SK-MEL-5 (cell line): ENCODE results near the gene GRIK1. TPM values are rescaled to one million over a fixed set of nuclear protein-coding genes. Genes with fewer than 3 reads are reported as not detected.

ENCODE experiments used
- DNase-seq: peaks from one replicate; pipeline ENCODE4 v3.0.0-alpha.2; 2016; ENCODE audit warnings: low read depth, low spot score
- in situ Hi-C: cut with HindIII; loops from 2 replicates; pipeline ENCODE4 v1.10.0; 2016; ENCODE audit warnings: low sequenced_read_pairs, high pct_unique_total_duplicates, low pct_unique_long_range_greater_than_20kb
- total RNA-seq: library from RNA; depleted of rRNA; stranded (reverse); fragments of >200 nt; shearing (Covaris generic); gene quantifications from 2 replicates; pipeline ENCODE4 v1.2.3, GENCODE V29; 2014; rRNA removed

GRIK1 gene
- total RNA-seq, 1 experiment from 2014 or later, result 0.11 TPM

DNA sequence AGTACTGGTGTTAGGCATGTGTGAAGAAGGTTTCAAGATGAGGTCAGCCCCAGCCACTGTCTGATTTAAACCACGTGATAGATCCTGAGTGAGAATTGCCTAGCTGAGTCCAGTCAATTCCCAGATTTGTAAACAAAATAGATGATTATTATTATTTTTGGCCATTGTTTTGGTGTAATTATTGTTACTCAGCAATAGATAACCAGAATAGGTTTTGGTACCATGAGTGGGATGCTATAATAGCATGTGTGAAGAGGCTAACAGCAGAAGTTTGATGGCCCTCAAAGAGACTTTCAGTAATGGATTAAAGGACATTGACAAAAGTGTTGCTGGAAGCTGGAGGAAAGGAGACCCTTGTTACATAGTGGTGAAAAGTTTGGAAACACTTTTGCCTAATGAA is 426.3 kb downstream of the GRIK1 start:
- in situ Hi-C loops, result no loop called here

DNA sequence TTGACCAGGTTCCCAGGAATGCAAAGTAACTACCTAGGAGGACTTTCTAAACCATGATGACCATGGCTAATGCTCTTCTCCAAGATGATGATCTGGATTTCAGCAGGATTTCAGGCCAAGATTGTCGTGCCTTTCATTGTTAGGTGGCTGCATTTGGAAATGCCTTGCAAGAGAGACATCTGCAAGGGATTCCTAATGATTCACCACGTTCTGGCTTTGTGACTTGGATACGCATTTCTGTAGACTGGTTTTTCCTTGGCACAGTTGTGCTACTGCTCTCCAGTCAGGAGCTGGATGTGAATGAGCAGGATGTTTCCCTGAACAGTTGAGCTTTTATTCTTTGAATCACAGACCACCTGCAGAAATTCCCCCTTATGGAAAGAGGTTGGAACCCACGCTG is 428.7 kb downstream of the GRIK1 start:
- in situ Hi-C loops, result no loop called here
- DNase-seq, result no peak

More for the DNA sequence above, 426.3 kb downstream of the GRIK1 start:
- DNase-seq, result no peak

DNA sequence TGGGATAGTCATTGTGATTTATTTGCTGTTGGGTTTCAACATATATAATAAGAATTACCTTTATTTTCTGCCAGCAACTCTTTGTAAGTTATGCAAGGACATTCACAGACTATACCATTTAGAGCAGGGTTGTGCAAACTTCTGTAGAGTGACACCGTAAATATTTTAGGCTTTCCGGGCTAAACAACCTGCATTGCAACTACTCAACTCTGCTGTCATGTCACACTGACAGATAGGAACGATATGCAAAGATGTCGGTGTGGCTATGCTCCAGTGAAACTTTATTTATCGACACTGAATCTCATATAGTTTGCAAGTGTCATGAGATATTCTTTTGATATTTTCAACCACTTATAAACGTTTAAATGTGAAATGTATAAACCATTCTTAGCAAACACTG is 430.7 kb downstream of the GRIK1 start:
- in situ Hi-C loops, result no loop called here
- no peak for DNase-seq

DNA sequence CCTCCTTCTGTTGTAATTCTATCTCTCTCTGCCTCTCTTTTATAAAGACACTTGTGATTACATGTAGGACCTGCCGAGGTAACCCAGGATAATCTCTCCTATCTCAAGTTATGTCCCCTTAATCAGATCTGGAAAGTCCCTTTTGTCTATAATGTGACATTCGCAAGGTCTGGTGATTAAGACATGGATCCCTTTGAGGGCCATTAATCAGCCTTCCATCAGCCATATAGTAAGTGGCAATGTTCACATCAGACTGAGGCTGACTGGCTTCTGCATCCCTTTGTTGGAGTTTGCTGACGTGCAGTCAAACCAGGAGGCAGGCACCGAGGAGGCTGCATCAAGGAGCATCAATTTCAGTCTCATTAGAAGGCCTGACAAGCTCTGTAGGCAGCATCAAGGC is 431.5 kb downstream of the GRIK1 start:
- no peak for DNase-seq
- in situ Hi-C loops, result no loop called here

DNA sequence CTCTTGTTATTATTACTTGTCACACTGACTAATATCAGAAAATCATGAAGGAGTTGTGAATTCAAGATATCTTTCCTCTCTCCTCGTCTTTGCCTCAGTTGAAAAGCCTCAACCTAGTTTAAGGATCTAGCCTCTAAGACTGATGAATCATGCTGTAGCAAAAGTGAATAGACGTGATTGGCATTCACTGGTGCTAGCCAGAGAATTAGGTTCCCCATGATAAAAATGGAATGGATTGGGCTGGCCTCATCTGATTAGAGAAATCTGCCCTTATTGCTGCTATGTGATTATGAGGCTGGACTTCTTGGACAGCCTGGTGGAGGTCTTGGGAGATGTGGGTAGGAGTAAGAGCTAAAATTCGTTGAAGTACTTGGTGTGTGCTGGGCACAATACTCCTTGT is 432.8 kb downstream of the GRIK1 start:
- in situ Hi-C loops, result no loop called here
- no peak for DNase-seq

DNA sequence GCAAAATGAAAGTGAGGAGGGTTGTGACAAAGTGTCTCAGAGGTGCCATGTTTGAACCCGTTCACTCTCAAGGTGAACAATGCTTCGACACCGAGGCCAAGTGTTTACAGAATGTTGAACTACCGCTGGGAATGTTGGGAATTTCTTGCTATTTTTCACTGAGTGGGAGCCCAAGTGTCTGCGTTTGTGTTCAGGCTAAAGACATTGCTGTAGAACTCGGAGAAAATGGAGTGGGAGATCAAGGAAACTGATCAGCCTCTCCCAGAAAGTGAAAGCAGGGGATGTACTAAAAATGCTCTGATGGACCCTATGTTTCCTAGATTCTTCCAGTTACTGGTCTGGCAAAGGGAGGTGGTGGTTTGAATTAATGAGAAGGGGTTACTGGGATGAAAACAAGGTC is 433.6 kb downstream of the GRIK1 start:
- DNase-seq, result no peak
- in situ Hi-C loops, result no loop called here

DNA sequence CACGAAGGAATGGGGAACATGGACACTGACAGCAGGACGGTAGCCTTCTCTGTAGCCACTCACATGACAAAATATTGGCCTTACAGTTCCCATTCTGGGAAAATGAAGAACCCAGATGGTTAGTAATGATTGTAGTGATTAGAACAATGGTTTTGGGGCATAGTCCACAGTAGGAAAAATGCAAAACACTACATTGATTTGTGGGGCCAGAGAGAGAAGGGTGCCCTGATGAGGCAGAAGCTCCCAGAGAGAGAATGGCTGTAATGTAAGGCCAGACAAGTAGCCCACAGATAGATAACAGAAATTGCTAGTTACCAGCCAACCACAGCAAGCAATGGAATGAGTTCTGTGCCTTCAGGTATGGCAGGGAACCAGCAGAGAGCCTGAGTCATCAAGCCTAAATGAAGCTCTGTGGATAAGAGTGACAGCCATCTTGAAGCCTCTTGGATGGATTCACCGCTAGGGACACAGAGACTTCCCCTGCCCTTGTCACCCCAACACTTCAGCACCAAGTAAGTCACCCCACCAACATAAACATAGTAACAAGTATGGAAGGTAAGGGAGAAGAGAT is 435.0 kb downstream of the GRIK1 start:
- in situ Hi-C loops, result no loop called here
- DNase-seq, result no peak

DNA sequence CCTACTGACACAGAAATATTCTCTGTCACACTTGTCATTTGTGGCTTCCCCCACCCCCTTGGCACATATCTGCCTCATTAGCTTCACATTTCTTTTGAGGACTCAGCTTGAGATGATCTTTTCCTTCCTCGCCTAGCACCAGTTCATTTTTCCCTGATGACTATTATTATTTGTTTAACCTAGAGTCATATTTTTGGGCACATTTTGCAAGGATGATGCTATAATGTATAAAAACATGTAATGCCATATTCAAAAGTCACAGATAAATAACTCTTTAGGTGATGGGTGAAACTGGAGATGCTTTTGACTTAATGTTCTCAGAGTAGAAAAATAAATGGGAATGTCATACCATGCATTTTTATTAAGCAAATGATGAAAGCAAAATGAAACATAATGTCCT is 438.3 kb downstream of the GRIK1 start:
- in situ Hi-C loops, result no loop called here
- DNase-seq, result no peak

DNA sequence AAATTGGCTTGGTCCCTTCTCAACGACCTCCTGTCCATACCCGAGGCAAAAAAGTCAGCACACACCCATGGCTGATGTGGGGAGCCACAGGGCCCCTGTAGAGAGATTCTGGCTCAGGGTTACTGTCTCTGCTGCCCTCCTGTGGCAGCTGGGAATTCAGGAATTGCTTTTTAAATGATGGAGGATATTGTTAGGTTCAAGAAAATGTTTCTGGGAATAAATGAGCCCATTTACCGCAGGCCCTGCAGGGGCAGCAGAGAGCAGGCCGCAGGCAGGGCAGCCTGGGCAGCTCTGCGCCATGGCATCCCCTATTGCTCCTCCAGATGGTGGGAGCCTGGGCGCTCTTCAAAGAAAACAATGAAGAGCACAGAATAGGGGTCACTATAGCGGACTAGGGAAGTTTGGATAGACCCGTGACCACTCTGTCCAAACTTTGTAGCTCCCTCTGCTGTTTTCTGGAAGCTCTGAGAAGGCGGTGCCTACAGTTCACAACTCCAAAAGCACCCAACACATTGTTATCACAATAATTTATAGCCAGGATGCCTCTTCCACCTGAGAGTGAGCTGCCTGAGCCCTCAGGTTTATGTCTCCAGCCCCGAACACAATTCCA is 440.0 kb downstream of the GRIK1 start:
- peak; percentile 74 for DNase-seq
- in situ Hi-C loops, result no loop called here

DNA sequence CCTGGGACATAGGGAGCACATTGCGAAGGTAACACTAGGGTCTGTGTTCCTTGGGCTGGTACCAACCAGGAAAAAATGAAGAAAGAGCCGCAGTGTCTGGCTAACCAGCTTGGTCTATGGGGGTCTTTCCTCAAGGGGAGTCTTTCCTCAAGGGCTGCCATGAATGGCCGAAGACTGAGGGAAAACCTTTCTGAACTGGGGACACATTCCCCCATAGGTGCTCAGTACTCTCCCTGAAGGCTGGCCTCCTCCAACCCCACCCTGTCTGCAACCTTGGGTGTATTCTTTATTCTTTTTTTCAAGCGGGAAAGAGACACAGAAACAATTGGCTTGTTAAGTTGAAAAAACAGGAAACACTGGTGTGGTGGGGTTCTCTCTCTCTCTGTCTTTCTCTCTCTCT is 440.6 kb downstream of the GRIK1 start:
- DNase-seq, result no peak
- in situ Hi-C loops, result no loop called here

DNA sequence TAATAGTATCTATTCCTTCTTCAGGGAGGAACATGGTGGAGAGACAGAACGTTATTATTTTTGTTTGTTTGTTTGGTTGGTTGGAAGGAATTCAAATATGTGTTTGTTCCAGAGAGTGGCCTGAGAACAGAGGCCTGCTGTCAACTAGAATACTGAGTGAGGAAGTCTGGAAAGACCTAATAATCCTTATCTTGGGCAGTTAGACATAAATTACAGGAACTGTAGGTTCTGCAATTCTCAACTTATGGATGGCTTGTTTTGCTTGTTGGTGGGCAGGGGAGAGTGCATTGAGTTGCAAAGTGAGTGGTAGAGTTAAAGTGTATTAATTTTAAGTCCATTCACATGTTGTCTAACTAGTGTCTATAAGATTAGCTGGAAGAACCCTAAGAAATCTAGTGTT is 443.5 kb downstream of the GRIK1 start:
- DNase-seq, result no peak
- in situ Hi-C loops, result no loop called here

DNA sequence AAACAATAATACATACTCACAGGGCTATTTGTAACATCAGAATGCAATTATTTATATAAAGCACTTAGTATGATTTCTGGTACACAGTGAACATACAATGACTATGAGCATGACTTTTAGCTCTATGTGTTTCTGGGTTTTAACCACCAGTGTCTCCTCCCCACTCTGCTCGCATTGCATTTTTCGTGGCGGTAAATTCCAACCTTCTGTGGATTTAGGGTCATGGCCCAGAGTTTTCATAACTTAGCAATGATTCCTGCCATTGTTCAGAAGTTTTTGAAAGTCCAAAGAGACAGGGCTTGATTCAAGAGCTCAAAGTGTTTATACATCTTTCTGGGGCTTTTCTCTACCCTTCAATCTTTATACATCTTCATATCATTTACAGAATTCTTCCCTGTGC is 449.8 kb downstream of the GRIK1 start:
- DNase-seq, result no peak
- in situ Hi-C loops, result no loop called here

DNA sequence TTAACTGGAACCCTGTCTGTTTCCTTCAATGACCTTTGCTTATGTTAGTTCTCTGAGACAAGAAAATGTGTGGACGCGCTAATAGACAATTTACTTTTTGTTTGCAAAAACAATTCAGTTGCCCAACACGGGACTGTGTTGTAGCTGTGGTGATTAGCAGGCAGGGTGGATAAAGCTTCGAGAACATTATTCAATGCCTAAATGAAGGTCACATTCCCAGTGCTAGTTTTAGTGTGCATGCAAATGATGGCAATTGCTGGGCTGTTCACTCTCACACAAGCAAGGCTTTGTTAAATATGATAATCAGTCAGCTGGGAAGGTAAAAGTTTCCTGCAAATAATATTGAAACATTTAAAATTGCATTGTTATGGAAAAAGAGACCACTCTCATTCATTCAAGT is 452.6 kb downstream of the GRIK1 start:
- in situ Hi-C loops, result no loop called here

More for the DNA sequence above, 452.6 kb downstream of the GRIK1 start:
- DNase-seq, result peak; percentile 26

Other genes with a start within 250 kb of the GRIK1 start
- gene CLDN17, start 226.8 kb upstream of the GRIK1 start, total RNA-seq, result not detected in 2 replicates